ENCODE data around the gene RAB5B.
A peak's percentile ranks its signal among the peaks of the same experiment; 100 is the strongest.
"Not testable (repeated sequence)": the region's sequence is repeated elsewhere in the genome, so short reads cannot be mapped to it uniquely, and the experiment has no call there.

The RAB5B gene

GRCh38 chr12:55984861-55985260 lies 11.0 kb downstream of the RAB5B start:
- no peak for DNase-seq

DNA sequence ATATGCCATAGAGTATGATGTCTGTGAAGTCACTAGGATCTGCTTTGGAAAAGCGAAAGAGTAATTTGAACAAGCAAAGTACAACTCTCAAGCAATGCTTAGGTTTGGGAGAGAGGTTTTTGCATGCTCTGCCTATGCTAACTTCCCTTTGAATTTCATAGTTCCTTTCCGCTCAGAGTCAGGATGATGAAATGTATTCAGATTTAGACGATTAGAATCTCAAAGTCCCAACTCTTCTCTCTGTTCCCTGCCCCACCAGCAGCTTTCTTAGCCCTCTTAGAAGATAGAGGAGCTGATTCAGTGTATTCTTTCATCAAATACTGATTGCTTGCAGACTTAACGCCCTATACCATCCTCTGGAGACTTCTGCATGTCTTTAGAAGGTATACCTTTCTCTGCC lies 11.5 kb downstream of the RAB5B start:
- DNase-seq: no peak

GRCh38 chr12:55985976-55986375 lies 12.1 kb downstream of the RAB5B start:
- not testable (repeated sequence) for DNase-seq

DNA sequence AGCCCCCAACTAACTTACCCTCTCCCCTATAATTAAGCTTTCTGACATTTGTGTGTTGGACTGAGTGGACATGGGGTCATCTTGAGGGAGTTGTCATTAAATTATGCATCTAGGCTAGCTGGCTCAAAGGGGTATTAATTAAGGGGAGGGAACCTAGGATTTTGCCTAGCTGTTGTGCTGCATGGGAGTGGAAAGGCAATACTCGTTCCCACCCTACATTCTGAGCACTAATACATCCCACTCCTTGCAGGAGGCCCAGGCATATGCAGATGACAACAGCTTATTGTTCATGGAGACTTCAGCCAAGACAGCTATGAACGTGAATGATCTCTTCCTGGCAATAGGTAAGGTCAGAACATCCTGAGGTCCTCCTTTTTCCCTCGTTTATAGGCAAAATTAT lies 17.2 kb downstream of the RAB5B start:
- DNase-seq: no peak

DNA sequence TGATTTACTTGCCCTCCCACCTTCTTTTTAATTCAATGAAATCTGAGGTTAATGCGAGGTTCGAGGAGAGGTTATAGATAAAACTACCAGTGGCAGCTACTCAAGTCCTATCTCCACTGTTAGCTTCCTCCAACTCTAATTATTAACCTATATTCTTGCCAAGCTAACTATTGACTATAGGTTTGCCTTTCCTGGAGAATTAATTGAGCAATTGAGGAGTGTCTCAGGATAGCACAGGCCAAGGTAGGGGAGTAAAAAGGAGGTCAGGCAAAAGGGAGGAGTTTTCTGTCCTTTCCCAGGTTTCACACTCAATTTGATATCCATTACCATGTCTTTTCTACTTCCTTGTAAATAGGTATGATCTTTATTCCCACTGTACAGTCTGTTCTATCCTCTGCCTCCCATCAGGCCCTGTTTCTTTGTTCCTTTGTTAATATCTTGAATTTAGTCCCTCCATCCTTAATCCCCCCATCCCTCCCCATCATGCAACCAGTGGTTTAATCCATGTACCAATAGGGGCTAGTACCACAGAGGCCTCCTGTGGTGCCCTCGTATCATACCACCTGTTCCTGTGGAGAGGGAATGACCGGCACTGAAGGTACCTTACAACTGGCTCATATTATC lies 19.5 kb downstream of the RAB5B start:
- DNase-seq: no peak

- DNase-seq: no peak
Observed at GRCh38 chr12:55995366-55995765, 21.5 kb downstream of the RAB5B start.

DNA sequence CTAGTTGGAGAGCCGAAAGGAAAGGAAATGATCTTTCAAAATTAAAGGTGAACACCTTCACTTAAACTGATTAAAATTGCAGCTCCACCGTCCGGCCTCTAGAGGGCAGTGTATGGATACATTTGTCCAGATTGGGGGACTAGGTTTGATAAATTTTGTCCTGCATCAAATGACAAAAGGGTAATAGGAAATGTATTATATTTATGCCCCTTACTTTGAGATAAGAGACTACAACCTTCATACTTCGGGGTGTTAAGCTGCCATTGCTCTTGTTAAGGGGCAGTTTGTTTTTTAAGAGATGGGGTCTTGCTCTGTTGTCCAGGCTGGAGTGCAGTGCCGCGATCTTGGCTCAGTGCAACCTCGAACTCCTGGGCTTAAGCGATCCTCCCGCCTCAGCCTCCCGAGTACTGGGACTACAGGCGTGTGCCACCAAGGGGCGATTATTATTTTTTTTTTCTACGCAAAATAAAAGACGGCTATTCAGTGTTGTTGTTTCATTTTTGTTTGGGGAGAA lies 22.4 kb downstream of the RAB5B start:
- peak; percentile 61 for DNase-seq

GRCh38 chr12:55996715-55997534 lies 23.0 kb downstream of the RAB5B start, which contains the start of gene SUOX:
TSS of gene SUOX (plus strand) at chr12:55997276. CDS start at chr12:56002222, 4,946 bp downstream.
- DNase-seq: peak; percentile 91

DNA sequence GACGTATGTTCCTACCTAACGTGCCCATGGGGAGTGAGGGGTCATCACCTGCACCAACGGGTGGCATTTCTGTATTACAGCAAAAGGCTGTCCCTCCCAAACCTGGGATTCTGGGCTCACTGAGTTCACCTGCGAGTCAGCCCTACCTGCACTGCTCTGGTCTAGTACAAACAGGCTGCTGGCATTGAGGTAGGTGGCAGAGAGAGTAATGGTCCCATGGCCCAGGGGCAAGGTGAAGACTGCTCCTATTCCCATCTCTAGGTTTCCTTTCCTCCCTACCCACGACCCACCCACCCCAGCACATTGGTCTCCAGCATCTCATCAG lies 23.6 kb downstream of the RAB5B start:
- no peak for DNase-seq

DNA sequence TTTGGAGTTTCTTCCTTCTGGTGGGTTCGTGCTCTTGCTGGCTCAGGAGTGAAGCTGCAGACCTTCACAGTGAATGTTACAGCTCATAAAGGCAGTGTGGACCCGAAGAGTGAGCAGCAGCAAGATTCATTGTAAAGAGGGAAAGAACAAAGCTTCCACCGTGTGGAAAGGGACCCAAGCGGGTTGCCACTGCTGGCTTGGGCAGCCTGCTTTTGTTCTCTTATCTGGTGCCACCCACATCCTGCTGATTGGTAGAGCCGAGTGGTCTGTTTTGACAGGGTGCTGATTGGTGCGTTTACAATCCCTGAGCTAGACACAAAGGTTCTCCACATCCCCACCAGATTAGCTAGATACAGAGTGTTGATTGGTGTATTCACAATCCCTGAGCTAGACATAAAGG lies 25.6 kb downstream of the RAB5B start:
- DNase-seq: not testable (repeated sequence)

DNA sequence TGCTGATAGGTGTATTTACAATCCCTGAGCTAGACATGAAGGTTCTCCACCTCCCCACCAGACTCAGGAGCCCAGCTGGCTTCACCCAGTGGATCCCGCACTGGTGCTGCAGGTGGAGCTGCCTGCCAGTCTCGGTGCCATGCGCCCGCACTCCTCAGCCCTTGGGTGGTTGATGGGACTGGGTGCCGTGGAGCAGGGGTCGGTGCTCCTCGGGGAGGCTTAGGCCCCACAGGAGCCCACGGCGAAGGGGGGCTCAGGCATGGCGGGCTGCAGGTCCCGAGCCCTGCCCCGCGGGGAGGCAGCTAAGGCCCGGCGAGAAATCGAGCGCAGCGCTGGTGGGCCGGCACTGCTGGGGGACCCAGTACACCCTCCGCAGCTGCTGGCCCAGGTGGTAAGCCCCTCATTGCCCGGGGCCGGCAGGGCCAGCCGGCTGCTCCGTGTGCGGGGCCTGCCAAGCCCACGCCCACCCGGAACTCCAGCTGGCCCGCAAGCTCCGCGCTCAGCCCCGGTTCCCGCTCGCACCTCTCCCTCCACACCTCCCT lies 26.2 kb downstream of the RAB5B start:
- DNase-seq: not testable (repeated sequence)

GRCh38 chr12:56001487-56002100 lies 27.7 kb downstream of the RAB5B start:
- no peak for DNase-seq

DNA sequence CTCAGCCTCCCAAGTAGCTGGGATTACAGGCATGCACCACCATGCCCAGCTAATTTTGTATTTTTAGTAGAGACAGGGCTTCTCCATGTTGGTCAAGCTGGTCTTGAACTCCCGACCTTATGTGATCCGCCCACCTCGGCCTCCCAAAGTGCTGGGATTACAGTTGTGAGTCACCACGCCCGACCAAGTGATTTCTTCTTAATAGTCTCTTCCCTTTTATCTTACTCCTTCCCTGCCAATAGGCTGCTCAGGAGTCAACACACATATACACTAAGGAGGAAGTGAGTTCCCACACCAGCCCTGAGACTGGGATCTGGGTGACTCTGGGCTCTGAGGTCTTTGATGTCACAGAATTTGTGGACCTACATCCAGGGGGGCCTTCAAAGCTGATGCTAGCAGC lies 29.5 kb downstream of the RAB5B start:
- DNase-seq: not testable (repeated sequence)

DNA sequence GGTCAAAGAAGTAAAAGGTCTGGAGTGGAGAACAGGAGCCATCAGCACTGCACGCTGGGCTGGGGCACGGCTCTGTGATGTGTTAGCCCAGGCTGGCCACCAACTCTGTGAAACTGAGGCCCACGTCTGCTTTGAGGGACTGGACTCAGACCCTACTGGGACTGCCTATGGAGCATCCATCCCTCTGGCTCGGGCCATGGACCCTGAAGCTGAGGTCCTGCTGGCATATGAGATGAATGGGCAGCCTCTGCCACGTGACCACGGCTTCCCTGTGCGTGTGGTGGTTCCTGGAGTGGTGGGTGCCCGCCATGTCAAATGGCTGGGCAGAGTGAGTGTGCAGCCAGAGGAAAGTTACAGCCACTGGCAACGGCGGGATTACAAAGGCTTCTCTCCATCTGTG lies 30.3 kb downstream of the RAB5B start:
- DNase-seq: no peak

DNA sequence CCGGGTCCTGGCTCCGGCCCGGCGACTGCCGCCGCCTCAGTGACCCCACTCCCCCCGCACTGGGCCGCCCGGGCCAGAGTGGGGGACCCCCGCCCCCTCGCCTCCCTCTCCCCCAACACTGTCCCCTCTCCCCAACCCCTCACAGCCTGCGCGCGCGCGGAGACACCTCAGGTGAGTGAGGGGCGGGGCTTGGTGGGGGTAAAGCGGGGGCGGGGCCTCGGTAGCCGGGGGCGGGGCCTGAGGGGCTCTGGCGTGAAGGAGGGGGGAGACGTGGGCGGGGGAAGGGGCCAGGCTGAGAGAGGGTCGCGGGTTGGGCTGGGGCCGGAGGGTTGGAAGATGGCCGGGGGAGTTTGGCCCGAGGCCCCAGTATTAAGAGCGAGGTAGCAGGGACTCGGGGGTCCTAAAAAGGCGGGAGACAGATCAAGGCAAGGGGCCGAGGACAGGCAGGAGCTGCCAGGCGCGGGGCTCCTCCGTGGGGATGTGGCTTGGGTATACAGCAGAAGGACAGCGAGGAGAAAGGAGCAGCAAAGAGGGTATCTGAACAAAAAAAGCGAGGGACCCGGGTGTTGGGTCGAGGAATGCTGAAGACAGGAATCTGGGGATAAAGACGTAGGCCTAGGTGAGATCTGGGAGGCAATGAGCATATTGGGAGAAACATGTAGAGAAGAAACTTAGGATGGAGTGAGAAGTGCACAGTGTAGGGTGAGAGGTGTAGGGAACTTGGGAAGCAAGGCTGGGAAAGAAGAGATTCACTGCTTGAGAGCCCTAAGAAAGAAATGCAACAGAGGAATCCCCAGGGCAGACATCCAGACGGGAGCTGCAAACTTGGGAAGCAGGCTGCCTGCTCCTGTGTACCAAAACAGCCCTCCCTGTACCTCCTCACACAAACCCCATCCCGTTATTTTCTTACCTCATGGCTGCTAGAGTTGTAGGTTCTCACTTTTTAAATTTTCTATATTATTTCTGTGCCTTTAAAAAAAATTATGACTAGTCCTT lies 34.0 kb downstream of the RAB5B start:
- peak; percentile 10 for DNase-seq

DNA sequence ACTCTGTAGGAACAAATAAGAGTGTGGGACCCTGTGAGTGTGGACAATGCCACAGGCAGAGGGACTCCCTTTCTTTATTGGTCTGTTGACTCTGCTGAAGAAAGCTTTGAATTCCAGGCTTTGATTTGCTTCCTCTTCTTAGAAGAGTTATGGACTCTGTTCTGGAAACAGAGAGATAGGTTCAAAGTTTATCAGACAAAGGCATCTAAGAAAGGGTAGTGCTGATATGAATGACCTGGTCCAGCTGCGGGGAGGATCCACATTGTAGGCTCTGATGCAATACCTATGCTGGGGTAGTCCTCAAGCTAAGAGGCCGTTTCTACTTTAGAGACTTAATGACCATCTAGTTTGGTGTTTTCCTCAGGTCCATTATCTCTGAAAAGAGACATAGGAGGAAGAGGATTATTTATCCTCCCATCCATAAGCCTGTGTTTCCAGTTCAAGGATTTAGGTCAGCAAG lies 36.3 kb downstream of the RAB5B start:
- no peak for DNase-seq

- no peak for DNase-seq
Observed at GRCh38 chr12:56011509-56012090, 37.7 kb downstream of the RAB5B start.

DNA sequence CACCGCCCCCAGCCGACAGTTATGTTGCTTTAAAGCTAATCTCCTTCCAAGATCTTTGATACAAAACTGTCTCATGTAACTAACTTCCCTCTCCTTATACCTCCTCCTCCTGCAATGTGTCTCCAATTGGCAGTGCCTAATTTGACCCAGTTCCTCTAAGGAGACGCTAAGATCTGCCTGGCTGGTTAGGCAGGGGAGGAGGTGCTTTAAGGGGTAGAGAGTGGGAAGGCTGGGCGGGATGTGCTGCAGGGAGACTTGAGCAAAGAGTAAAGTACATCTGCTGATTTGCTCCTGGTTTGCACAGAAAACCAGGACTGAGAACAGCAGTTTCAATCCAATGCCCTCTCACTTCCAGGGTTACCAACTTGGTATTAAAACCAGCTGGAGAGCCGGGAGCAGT lies 39.6 kb downstream of the RAB5B start:
- DNase-seq: no peak

GRCh38 chr12:56014205-56014604 lies 40.3 kb downstream of the RAB5B start:
- no peak for DNase-seq

DNA sequence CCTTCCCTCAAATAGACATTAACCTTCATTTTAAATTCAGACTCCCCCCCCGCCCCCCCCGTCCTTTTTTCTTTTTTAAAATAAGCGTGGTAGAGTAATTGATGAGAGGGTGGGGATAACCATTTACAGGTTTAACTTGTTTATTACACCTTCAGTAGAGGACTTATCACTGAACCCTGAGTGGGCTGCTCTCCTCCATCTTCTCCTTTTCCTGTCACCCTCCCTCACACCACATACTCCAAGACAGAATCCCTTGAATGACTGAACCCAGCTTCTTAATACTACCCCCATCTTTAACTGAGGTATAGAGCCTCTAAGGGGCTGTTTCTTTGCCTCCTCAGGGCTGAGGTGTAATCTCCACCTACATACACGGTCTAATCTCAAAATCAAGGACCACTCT lies 43.3 kb downstream of the RAB5B start:
- DNase-seq: no peak

GRCh38 chr12:56018356-56018755 lies 44.5 kb downstream of the RAB5B start:
- no peak for DNase-seq

All from fibroblast of skin of right quadriceps (primary cell).